SK-N-MC (cell line): Measurements from ENCODE around the gene GYPB.
"Not testable (repeated sequence)": the region's sequence is repeated elsewhere in the genome, so short reads cannot be mapped to it uniquely, and the experiment has no call there.

ENCODE experiments used
- DNase-seq: peaks from one replicate; pipeline ENCODE4 v3.0.0-alpha.2; 2011; ENCODE audit warnings: low read depth, low spot score
- H3K27ac ChIP-seq: fragments of 200-600 bp; sonication (generic); 2 replicates; pipeline ENCODE4 v1.5.1; 2016; ENCODE audit warnings: mixed run types
- H3K36me3 ChIP-seq: fragments of 200-600 bp; sonication (generic); 2 replicates; pipeline ENCODE4 v1.6.1; 2017; ENCODE audit warnings: antibody characterized with exemption, low read length, mixed read lengths; ENCODE audit not compliant: insufficient read depth
- H3K4me3 ChIP-seq: fragments of 200-600 bp; sonication (generic); 2 replicates; pipeline ENCODE4 v1.5.1; 2016
- H3K9ac ChIP-seq: fragments of 200-600 bp; sonication (generic); 2 replicates; pipeline ENCODE4 v1.8.0; 2017; ENCODE audit warnings: mixed run types, mixed read lengths; ENCODE audit not compliant: insufficient read length
- H3K9me3 ChIP-seq: fragments of 200-600 bp; sonication (generic); 2 replicates; pipeline ENCODE4 v1.6.1; 2017; ENCODE audit warnings: low read depth, mild to moderate bottlenecking, antibody characterized with exemption, low read length, moderate library complexity, mixed read lengths
- EZH2 ChIP-seq: fragments of 200-600 bp; sonication (generic); IDR thresholded peaks from one replicate; pipeline ENCODE4 v1.6.1; 2017; ENCODE audit warnings: antibody characterized with exemption
- FOXP2 ChIP-seq: optimal IDR thresholded peaks from 2 replicates; pipeline ENCODE3; 2011; ENCODE audit warnings: mild to moderate bottlenecking, moderate library complexity; ENCODE audit not compliant: insufficient read depth; ENCODE audit errors: extremely low read length, control extremely low read depth
- POLR2AphosphoS5 ChIP-seq: IDR thresholded peaks from 2 replicates; pipeline ENCODE4 v1.6.1; 2012; ENCODE audit warnings: mild to moderate bottlenecking, low read depth, low read length, borderline replicate concordance

The GYPB gene

GRCh38 chr4:144003205-144003889 lies 15.8 kb downstream of the GYPB start:
- H3K4me3 ChIP-seq, DNase-seq, H3K36me3 ChIP-seq, H3K9me3 ChIP-seq, H3K9ac ChIP-seq, H3K27ac ChIP-seq: not testable (repeated sequence)

GRCh38 chr4:144000331-144000995 lies 18.7 kb downstream of the GYPB start:
- not testable (repeated sequence) for H3K36me3 ChIP-seq, H3K4me3 ChIP-seq, H3K9ac ChIP-seq, H3K9me3 ChIP-seq, H3K27ac ChIP-seq, DNase-seq

- H3K36me3 ChIP-seq, DNase-seq, H3K4me3 ChIP-seq, H3K27ac ChIP-seq, H3K9me3 ChIP-seq, H3K9ac ChIP-seq: not testable (repeated sequence)
These were observed 23.0 kb downstream of the GYPB start for GRCh38 chr4:143996193-143996592.

- not testable (repeated sequence) for H3K36me3 ChIP-seq, H3K4me3 ChIP-seq, DNase-seq, H3K9me3 ChIP-seq, H3K9ac ChIP-seq, H3K27ac ChIP-seq
These were observed 27.4 kb downstream of the GYPB start for GRCh38 chr4:143991761-143992160.

- H3K9me3 ChIP-seq, H3K27ac ChIP-seq: not testable (repeated sequence)
These were observed 28.5 kb downstream of the GYPB start for GRCh38 chr4:143990717-143991116.

GRCh38 chr4:143986180-143986579 lies 33.0 kb downstream of the GYPB start:
- Histone ChIP-seq H3K9ac (no peak overlapping the region), H3K27ac (no peak overlapping the region), H3K36me3 (no peaks in the 10 kb centered on the region), H3K4me3 (no peak overlapping the region), H3K9me3 (no peaks in the 10 kb centered on the region)
- TF ChIP-seq POLR2AphosphoS5 (no peak), FOXP2 (no peak), EZH2 (no peak)
- no peak for DNase-seq

More at GRCh38 chr4:143990717-143991116, 28.5 kb downstream of the GYPB start:
- H3K36me3 ChIP-seq, H3K9ac ChIP-seq, H3K4me3 ChIP-seq, DNase-seq: not testable (repeated sequence)

GRCh38 chr4:143980776-143981175 lies 38.4 kb downstream of the GYPB start:
- H3K9me3 ChIP-seq, H3K27ac ChIP-seq, H3K36me3 ChIP-seq, H3K4me3 ChIP-seq, H3K9ac ChIP-seq, DNase-seq: not testable (repeated sequence)

- not testable (repeated sequence) for H3K27ac ChIP-seq, H3K36me3 ChIP-seq, DNase-seq, H3K4me3 ChIP-seq, H3K9me3 ChIP-seq, H3K9ac ChIP-seq
These were observed 43.7 kb downstream of the GYPB start for GRCh38 chr4:143975527-143975926.

- H3K27ac ChIP-seq, H3K36me3 ChIP-seq, H3K9me3 ChIP-seq, H3K4me3 ChIP-seq, DNase-seq, H3K9ac ChIP-seq: not testable (repeated sequence)
These were observed 45.2 kb downstream of the GYPB start for GRCh38 chr4:143974021-143974420.

- H3K4me3 ChIP-seq: no peak overlapping the region
- H3K27ac ChIP-seq: no peak overlapping the region
- H3K9ac ChIP-seq: no peak overlapping the region
- no peaks in the 10 kb centered on the region for H3K36me3 ChIP-seq
- no peaks in the 10 kb centered on the region for H3K9me3 ChIP-seq
- no peak for DNase-seq
- TF ChIP-seq FOXP2 (no peak), EZH2 (no peak), POLR2AphosphoS5 (no peak)
These were observed 58.1 kb downstream of the GYPB start for GRCh38 chr4:143961075-143961474.

GRCh38 chr4:143955306-143955705 lies 63.9 kb downstream of the GYPB start:
- H3K9ac ChIP-seq, H3K9me3 ChIP-seq, DNase-seq, H3K27ac ChIP-seq, H3K4me3 ChIP-seq, H3K36me3 ChIP-seq: not testable (repeated sequence)

GRCh38 chr4:143951458-143951972 lies 67.7 kb downstream of the GYPB start:
- H3K9ac ChIP-seq, H3K9me3 ChIP-seq, H3K4me3 ChIP-seq, H3K27ac ChIP-seq, H3K36me3 ChIP-seq, DNase-seq: not testable (repeated sequence)

- H3K36me3 ChIP-seq, H3K4me3 ChIP-seq, H3K9ac ChIP-seq, DNase-seq, H3K27ac ChIP-seq, H3K9me3 ChIP-seq: not testable (repeated sequence)
These were observed 68.2 kb downstream of the GYPB start for GRCh38 chr4:143950967-143951366.

GRCh38 chr4:143950185-143950584 lies 69.0 kb downstream of the GYPB start:
- H3K9me3 ChIP-seq, H3K27ac ChIP-seq, DNase-seq, H3K36me3 ChIP-seq, H3K9ac ChIP-seq, H3K4me3 ChIP-seq: not testable (repeated sequence)
